HG03108 (cell line): ENCODE measurements around the gene KRT27.
"Not testable (repeated sequence)": the region's sequence is repeated elsewhere in the genome, so short reads cannot be mapped to it uniquely, and the experiment has no call there.

Experiments used
- ATAC-seq: cut with Tn5 transposase; IDR thresholded peaks from one replicate; pipeline ENCODE4 v1.9.1; 2021; ENCODE audit warnings: moderate library complexity; ENCODE audit not compliant: unreplicated experiment

Gene KRT27

GRCh38 chr17:40760105-40761016 is 22.0 kb downstream of the KRT27 start:
- no peak for ATAC-seq

GRCh38 chr17:40755231-40755630 is 27.1 kb downstream of the KRT27 start, which contains the start of gene KRT25:
Gene KRT25 (minus strand): TSS chr17:40755331. CDS start chr17:40755271, 60 bp downstream.
- no peak for ATAC-seq

- ATAC-seq = no peak
These were observed 28.5 kb downstream of the KRT27 start for GRCh38 chr17:40753804-40754203.

- no peak for ATAC-seq
These were observed 31.3 kb downstream of the KRT27 start for GRCh38 chr17:40751065-40751464.

- no peak for ATAC-seq
These were observed 32.0 kb downstream of the KRT27 start for GRCh38 chr17:40750391-40750790.

GRCh38 chr17:40748666-40749065 is 33.7 kb downstream of the KRT27 start:
- not testable (repeated sequence) for ATAC-seq

- ATAC-seq = no peak
These were observed 43.8 kb downstream of the KRT27 start for GRCh38 chr17:40738553-40738952.

GRCh38 chr17:40735016-40735415 is 47.3 kb downstream of the KRT27 start:
- ATAC-seq = no peak

GRCh38 chr17:40734018-40734417 is 48.3 kb downstream of the KRT27 start:
- no peak for ATAC-seq

- ATAC-seq = no peak
These were observed 51.4 kb downstream of the KRT27 start for GRCh38 chr17:40730970-40731369.

GRCh38 chr17:40727447-40728231 is 54.7 kb downstream of the KRT27 start:
- no peak for ATAC-seq

GRCh38 chr17:40726919-40727318 is 55.4 kb downstream of the KRT27 start:
- no peak for ATAC-seq
